GM12873 (cell line): Measurements from ENCODE around the gene TUBB.

ENCODE experiments used
- TF ChIP-seq, protein P1 (sequence below): IDR thresholded peaks from 2 replicates; pipeline ENCODE4 v1.5.1; 2012; ENCODE audit warnings: low read depth, mild to moderate bottlenecking, moderate library complexity, low read length, control low read depth; ENCODE audit not compliant: insufficient read depth; ENCODE audit errors: missing control alignments

Gene TUBB

DNA sequence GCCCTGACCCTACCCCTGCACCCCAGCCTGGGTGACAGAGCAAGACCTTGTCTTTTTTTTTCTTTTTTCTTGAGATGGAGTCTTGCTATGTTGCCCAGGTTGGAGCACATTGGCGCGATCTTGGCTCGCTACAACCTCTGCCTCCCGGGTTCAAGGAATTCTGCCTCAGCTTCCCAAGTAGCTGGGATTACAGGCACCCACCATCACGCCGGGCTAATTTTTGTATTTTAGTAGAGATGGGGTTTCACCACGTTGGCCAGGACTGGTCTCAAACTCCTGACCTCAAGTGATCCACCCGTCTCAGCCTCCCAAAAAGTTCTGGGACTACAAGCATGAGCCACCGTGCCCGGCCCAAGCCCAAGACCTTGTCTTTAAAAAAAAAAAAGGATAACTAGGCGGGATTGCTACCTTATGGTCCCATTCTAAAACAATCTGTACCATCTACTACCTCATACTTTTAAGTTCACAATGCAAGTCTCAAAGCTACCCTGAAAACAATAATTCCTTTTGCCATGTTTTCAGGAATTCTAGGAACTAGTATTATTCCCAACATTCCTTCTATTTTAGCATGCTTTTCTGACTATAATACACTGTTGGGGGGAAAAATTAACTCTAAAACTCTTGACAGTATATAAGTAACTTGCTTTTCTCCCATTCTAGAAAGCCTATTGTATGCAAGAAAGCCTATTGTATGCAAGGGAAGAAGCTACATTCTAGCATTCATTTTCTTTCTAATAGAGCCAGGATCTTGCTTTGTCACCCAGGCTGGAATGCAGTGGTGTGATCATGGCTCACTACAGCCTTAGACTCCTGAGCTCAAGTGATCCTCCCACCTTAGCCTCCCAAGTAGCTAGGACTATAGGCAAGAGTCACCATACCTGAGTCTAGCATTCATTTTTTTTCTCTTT is 6.6 kb downstream of the TUBB start:
- TF ChIP-seq, protein P1, sequence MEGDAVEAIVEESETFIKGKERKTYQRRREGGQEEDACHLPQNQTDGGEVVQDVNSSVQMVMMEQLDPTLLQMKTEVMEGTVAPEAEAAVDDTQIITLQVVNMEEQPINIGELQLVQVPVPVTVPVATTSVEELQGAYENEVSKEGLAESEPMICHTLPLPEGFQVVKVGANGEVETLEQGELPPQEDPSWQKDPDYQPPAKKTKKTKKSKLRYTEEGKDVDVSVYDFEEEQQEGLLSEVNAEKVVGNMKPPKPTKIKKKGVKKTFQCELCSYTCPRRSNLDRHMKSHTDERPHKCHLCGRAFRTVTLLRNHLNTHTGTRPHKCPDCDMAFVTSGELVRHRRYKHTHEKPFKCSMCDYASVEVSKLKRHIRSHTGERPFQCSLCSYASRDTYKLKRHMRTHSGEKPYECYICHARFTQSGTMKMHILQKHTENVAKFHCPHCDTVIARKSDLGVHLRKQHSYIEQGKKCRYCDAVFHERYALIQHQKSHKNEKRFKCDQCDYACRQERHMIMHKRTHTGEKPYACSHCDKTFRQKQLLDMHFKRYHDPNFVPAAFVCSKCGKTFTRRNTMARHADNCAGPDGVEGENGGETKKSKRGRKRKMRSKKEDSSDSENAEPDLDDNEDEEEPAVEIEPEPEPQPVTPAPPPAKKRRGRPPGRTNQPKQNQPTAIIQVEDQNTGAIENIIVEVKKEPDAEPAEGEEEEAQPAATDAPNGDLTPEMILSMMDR = no peak

DNA sequence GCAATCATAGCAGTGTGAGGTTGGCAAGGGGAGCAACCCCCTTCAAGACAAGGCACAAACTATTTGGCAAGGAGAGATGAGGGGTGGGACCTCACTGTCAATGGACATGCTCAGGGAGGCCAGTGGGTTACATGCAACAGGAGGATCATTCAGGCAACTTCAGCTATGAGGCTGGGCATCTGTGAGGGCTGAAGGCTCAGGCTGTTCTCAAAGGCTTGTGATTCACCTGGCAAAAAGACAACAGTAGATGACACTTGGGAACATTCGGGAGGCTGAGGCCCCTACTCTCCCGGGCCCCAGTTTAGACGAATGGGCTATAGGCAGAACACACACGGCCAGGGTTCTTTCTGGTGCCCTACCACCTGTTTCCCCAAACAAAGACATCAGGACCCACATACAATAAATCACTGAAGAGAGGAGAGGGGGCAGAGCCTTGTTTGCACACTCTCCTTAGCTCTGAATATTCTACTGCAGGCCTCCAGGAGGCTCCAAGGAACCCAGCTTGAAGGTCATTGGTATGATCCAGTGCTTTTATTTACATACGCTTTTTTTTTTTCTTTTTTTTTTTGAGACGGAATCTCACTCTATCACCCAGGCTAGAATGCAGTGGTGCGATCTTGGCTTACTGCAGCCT is 7.9 kb downstream of the TUBB start:
- TF ChIP-seq, protein P1 = no peak

DNA sequence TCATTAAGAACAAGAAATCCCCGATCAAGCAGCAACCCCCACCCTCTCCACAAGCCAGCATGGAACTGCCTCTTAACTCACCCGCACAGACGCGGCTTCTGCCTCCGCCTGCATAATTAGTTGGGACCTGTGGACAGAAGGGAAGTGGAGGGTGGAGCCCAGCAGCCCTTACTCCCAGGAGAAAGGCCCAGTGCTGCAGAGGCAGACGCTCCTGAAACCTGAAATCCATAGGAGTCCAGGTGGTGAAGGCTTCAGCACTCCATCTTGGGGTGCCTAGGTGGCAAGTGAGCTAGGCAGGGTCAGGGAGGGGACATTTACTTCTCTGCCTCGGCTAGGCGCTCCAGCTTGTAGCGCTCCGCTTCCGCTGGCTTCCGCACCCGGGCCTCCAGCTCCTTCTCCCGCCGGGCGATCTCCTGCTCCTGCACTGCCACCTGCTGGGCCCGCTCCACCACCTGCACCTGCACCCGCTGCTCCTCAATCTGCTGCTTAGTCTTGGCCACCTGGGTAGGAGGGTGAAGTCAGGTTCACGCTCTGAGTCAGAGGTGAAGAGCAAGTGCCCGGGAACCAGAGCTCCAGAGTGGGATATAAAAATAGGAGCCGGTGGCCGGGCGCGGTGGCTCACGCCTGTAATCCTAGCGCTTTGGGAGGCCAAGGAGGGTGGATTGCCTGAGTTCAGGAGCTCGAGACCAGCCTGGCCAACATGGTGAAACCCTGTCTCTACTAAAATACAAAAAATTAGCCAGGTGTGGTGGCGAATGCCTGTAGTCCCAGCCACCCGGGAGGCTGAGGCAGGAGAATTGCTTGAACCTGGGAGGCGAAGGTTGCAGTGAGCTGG is 10.7 kb downstream of the TUBB start:
- TF ChIP-seq, protein P1 = peak; percentile 89

DNA sequence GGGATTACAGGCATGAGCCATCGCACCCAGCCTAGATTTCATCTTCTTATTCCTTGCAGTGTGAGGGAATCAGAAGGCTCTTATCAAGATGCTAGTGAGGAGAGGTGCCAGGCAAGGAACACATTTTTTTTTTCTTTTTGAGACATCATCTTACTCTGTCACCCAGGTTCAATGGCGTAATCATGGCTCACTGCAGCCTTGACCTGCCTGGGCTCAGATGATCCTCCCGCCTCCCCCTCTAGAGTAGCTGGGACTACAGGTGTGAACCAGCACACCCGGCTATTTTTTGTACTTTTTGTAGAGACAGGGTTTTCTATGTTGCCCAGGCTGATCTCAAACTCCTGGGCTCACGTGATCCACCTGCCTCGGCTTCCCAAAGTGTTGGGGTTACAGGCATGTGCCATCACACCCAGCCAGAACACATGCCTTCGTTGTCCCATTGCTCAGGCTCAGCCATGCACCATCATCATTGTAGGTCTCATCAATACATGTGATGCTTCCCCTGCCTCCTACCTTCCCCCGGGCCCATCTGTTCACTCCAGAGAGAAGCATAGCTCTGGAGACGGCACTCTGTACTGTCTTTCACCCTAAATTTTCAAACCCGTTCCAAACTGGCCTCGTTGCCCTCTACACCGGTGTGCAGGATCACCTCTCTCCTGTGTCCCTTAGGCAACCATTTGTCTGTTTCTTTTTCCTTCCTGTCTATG is 12.2 kb downstream of the TUBB start:
- TF ChIP-seq, protein P1 = no peak

DNA sequence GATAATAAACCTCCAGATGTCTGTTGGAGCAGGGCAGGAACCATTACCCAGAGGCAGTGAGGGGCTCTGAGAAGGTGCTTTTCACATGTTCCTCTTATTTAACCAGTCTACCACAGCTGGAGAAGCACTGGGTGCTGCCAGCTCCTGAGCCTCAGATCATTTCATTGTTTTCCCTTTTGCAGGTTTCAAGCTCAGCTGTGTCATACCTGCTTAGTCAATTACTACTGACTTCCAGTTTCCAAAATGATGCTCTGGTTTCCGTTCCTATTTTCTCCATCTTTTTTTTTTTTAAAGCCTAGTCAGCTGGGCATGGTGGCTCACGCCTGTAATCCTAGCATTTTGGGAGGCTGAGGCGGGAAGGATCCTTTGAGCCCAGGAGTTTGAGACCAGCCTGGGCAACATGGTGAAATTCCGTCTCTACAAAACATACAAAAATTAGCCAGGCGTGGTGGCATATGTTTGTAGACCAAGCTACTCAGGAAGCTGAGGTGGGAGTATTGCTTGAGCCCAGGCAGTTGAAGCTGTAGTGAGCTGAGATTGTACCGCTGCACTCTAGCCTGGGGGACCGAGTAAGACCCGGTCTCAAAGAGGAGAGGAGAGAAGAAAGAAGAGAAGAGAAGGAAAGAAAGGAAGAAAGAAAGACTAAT is 15.6 kb downstream of the TUBB start:
- TF ChIP-seq, protein P1 = no peak

DNA sequence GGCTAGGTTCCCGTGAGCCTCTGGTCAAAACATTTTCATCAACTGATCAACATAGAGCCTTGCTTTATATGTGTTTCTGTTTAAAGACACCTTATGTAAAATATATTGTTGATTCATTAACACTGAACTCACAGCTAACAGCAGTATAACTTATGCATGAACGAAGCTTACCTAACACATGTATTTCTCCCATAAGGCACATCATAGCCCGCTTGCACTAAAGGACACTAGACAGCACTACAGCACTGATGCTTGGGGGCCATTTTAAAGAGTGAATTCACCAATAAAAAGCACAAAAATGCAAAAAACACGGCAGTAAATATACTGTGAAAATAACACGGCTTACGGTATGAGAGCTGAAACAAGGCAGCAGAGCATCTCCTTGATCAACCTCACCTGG is 18.4 kb downstream of the TUBB start:
- TF ChIP-seq, protein P1 = no peak
